Stimulated activated effector memory CD8-positive, alpha-beta T cell treated with anti-CD3 and anti-CD28 coated beads, Interleukin-12 subunit alpha, Interleukin-12 subunit beta, amount 100 ng/mL, for 72 hours (primary cell): ENCODE measurements around the gene ARID5B.

Experiments used
- ATAC-seq: fragments of 150-1000 bp; cut with Tn5 transposase; 2 replicates; pipeline ENCODE4 v1.10.0; 2021
- DNase-seq, 2 donors: peaks; one replicate each; pipeline ENCODE4 v3.0.0; 2021 to 2022; ENCODE audit warnings: low spot score in 2 of 2
- H3K27ac Mint-ChIP-seq: one replicate; pipeline ENCODE4 v1.8.0; 2022; ENCODE audit warnings: mild to moderate bottlenecking, mixed read lengths
- H3K36me3 Mint-ChIP-seq: one replicate; pipeline ENCODE4 v1.8.0; 2022; ENCODE audit warnings: mild to moderate bottlenecking, mixed read lengths
- H3K4me1 Mint-ChIP-seq: one replicate; pipeline ENCODE4 v1.8.0; 2022; ENCODE audit warnings: mixed read lengths
- H3K4me3 Mint-ChIP-seq: one replicate; pipeline ENCODE4 v1.8.0; 2022; ENCODE audit warnings: mild to moderate bottlenecking, mixed read lengths
- H3K9me3 Mint-ChIP-seq: one replicate; pipeline ENCODE4 v1.8.0; 2022; ENCODE audit warnings: mixed read lengths

The ARID5B gene

DNA sequence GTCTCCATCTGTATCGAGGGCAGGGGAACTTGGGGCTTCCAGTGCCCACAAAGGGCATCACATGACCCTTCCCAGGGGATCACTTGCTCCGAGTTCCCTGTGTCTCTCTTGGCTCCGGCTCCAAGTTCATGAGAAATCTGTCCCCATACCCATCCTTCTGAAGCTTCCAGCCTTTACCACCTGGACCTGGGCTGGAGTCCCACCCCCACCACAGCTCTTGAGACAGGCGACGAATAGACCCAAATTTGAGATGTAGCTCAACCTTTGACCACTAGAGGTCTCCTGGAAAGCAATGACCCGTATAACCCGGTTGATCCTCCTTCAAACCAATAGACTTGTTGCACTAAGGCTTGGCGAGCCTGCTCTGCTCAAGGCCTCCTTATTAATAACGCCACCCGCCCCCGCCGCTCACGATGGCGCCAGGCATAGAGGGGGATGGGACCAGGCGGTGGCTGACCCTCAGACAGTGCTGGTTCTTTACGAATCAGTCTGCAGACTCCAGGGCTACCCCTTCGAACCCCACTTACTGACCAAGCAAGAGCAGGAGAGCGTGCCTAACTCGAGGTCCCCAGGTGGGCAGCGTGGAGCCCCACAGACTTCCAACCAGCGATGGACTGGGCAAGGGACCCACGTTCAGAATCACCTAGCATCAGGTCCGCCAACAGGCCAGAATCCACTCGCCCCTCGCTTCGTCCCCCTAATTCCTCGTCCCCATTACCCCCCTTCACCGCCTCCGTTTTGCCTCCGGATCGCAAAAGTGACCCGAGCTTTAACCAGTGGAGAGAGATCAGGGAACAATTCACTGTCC, 4.4 kb upstream of the ARID5B start:
- peaks cover 26% of the 10 kb centered on the region for H3K36me3 Mint-ChIP-seq
- ATAC-seq, result peak; percentile 82
- peak overlapping the region; percentile 83 for H3K27ac Mint-ChIP-seq
- no peaks in the 10 kb centered on the region for H3K9me3 Mint-ChIP-seq
- H3K4me3 Mint-ChIP-seq, result peak overlapping the region; percentile 75
- DNase-seq, result peak; percentile 46 to 85
- peaks cover 32% of the 10 kb centered on the region for H3K4me1 Mint-ChIP-seq

DNA sequence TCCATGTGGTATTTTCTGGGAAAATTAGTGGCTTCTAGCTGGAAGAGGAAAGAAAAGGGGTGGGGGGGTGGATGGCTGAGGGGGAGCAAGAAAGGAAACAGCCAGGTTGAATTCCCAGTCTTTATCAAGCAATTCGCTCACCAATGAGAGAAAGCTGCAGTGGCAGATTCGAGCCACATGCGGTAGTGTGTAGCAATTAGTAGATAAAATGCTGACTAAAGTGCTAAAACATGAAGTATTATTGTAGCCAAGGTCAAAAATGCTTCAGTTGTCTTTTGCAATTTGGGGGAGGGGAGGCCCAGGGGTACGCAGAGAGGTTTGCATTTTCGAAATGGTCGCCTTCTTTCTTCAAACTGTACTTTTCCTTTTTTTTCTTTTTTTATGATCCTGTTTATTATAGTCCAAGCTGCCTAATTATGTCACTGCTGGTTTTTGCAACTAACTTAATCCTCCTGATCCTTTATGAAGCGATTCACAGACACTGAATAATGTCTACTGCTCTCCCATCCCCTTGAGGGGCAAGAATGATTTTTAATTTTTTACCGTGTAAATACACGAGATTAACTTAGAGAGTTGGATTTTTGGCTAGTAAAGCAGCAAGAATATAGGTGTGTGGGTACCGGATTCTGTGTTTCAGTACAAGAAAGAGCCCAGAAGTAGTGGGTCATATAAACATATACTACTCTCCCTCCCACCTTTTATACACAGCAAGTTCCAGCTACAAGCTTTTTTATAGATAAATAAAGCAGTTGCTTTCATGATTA, 3.6 kb upstream of the ARID5B start:
- ATAC-seq (no peak), DNase-seq (no peak)
- Mint-ChIP-seq H3K4me1 (peaks cover 32% of the 10 kb centered on the region), H3K4me3 (peak overlapping the region; percentile 75), H3K36me3 (peaks cover 34% of the 10 kb centered on the region), H3K27ac (no peak overlapping the region), H3K9me3 (no peaks in the 10 kb centered on the region)

DNA sequence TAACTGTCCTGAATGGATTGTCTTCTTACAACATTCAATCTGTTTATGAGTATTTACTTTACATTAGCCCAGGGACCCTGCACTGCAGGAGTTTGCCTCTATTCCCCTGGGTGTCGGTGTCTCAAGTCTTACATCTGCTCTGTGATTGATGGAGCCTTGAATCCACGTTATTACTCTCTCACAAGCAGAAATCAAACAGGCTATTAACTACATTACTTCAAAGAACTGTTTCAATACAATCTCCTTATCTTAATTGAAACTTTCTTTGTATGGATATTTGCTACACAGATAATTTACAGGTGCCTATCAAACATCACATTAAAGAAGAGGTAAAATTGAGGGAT, 3.1 kb upstream of the ARID5B start:
- Mint-ChIP-seq H3K9me3 (no peaks in the 10 kb centered on the region), H3K27ac (no peak overlapping the region), H3K4me1 (peaks cover 32% of the 10 kb centered on the region), H3K4me3 (peak overlapping the region; percentile 75), H3K36me3 (peaks cover 40% of the 10 kb centered on the region)
- DNase-seq (no peak), ATAC-seq (no peak)

DNA sequence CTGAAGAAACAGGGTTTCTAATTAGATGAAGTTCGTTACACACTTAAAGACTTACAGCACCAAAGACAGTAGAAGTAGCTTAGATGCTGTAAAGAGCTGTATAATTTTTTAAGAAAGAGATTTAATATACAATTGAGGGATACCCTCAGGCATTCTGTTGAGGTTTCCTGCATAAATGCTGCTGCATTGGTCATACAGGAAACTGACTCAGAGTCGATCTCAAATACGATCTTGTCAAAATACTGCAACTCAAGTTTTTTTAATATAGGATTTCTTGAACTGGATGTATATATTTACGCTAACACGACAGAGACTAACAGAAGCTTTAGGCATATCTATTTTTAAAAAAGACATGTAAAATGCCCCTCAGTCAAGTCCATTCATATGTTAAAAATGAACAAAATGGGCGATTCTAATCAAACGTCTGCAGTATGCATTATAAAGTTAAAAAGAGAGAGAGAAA, 2.4 kb upstream of the ARID5B start:
- H3K36me3 Mint-ChIP-seq, result peaks cover 41% of the 10 kb centered on the region
- peak overlapping the region; percentile 75 for H3K4me3 Mint-ChIP-seq
- DNase-seq, result no peak
- ATAC-seq, result no peak
- H3K4me1 Mint-ChIP-seq, result peaks cover 32% of the 10 kb centered on the region
- H3K27ac Mint-ChIP-seq, result peak overlapping the region; percentile 100
- H3K9me3 Mint-ChIP-seq, result no peaks in the 10 kb centered on the region

DNA sequence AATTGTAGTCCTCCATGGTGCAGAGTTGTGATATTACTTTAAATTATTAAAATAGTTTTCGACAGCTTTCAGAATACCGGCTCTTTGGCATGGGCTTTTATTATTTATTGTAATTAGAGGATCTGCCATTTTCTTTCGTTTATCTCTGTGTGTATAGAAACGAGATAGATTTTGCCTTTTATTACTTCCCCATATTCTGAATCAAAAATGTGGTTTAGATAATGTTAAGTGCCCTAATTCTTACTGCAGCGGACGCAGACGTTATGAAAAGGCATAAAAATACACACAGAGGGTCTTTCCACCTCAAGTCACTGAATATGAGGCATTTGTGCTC, 1.9 kb upstream of the ARID5B start:
- peak overlapping the region; percentile 75 for H3K4me3 Mint-ChIP-seq
- ATAC-seq (no peak), DNase-seq (no peak)
- peaks cover 47% of the 10 kb centered on the region for H3K36me3 Mint-ChIP-seq
- peak overlapping the region; percentile 100 for H3K27ac Mint-ChIP-seq
- H3K9me3 Mint-ChIP-seq, result no peaks in the 10 kb centered on the region
- H3K4me1 Mint-ChIP-seq, result peaks cover 37% of the 10 kb centered on the region

DNA sequence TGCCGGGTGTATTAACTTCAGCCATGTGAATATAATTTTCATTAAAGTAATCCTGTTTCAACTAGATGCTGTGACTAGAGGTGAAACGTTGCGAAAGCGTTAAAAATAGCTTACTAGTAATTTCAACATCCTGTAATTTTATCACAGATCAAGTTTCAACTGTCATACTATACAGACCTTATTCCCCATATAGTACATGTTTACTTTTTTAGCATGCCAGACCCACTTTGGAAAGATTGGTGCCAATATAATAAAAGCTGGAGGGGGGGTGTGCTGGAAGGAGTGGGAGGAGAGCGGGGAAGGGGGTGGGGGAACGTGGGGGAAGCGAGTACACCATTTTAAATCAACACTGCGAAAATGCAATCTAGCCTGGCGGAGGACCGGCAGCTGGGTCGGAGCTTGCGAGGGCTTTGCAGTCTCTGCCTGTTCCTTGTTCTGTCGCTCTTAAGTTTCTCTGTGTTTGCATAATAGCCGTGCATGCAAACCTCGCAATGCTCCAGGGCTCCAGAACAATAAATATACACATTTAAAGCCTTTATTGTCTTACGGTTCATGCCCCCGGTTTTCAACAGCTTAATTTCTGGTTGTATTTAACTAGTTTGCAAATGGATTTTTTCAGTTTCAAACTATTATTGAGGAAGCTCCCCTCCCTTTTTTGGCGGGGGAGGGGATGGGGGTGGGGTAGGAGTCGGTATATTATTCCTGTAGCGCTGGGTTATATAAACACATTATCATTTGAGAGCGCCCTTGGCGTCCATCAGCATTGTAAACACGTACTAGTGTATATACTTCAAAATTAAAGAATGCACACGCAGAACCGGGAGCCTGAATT, 1.3 kb upstream of the ARID5B start:
- H3K4me1 Mint-ChIP-seq, result peaks cover 40% of the 10 kb centered on the region
- ATAC-seq, result peak; percentile 14
- peak overlapping the region; percentile 100 for H3K27ac Mint-ChIP-seq
- no peaks in the 10 kb centered on the region for H3K9me3 Mint-ChIP-seq
- peak overlapping the region; percentile 75 for H3K4me3 Mint-ChIP-seq
- peak; percentile 20 to 69 for DNase-seq
- H3K36me3 Mint-ChIP-seq, result peaks cover 53% of the 10 kb centered on the region

DNA sequence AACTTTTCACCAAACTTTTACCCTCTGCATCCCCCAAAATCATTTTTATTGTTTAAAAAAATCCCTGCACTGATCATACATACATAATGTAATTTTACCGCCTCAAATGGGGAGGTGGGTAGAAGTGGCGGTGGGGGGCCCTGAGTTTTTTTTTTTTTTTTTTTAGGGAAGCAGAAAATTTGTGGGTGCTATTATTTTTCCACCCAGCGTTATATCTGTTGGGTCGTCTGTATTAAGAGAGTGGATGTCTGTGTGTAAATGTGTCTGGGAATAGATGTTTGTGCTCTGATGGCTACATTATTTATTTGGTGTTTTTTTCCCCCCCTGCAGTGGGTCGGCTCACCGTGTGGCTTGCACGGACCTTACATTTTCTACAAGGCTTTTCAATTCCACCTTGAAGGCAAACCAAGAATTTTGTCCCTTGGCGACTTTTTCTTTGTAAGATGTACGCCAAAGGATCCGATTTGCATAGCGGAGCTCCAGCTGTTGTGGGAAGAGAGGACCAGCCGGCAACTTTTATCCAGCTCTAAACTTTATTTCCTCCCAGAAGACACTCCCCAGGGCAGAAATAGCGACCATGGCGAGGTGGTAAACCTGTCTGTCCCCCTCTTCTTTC, 438 bp downstream of the ARID5B start:
- DNase-seq, result no peak

DNA sequence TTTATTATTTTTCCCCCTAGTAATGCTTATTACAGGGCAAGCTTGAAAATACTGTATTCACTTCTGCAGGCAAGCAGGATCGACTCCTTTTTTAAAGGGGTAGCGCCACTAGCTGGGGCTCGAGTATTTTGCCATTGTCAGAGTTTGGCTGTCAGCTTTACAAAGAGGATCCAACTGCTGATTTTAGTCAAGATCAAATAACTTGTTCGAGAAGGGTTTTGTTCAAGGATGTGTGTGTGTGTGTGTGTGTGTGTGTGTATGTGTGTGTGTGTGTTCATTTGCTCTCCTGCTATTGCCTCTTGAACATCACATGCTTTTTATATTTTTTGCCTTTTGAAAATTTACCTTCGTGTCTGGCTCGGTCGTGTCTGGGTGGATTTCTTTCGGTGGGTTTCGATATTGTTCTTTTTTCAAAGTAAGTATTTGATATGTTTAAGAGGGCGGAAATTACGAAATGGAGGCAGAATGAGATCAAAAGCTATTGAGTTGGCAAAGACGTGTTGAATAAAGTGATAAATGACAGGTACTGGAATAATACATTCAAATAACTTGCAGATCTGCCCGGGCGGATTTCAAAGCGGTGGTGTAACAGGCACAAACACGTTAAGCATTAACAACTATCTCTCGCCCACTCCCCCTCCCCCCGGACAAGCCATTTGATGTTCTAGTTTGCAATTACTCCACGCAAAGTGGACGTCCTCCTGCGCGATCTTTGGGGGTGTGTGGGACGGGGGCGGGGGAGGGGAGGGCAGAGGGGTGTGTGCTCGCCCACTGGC, 1.1 kb downstream of the ARID5B start:
- peak; percentile 32 for ATAC-seq
- Mint-ChIP-seq H3K27ac (peak overlapping the region; percentile 100), H3K9me3 (no peaks in the 10 kb centered on the region), H3K4me3 (peak overlapping the region; percentile 75), H3K4me1 (peaks cover 39% of the 10 kb centered on the region), H3K36me3 (peaks cover 64% of the 10 kb centered on the region)
- peak in 1 of 2 donors; percentile 74 for DNase-seq

More for the DNA sequence above, 438 bp downstream of the ARID5B start:
- Mint-ChIP-seq H3K4me1 (peaks cover 44% of the 10 kb centered on the region), H3K4me3 (peak overlapping the region; percentile 75), H3K36me3 (peaks cover 59% of the 10 kb centered on the region), H3K27ac (peak overlapping the region; percentile 100), H3K9me3 (no peaks in the 10 kb centered on the region)
- no peak for ATAC-seq

DNA sequence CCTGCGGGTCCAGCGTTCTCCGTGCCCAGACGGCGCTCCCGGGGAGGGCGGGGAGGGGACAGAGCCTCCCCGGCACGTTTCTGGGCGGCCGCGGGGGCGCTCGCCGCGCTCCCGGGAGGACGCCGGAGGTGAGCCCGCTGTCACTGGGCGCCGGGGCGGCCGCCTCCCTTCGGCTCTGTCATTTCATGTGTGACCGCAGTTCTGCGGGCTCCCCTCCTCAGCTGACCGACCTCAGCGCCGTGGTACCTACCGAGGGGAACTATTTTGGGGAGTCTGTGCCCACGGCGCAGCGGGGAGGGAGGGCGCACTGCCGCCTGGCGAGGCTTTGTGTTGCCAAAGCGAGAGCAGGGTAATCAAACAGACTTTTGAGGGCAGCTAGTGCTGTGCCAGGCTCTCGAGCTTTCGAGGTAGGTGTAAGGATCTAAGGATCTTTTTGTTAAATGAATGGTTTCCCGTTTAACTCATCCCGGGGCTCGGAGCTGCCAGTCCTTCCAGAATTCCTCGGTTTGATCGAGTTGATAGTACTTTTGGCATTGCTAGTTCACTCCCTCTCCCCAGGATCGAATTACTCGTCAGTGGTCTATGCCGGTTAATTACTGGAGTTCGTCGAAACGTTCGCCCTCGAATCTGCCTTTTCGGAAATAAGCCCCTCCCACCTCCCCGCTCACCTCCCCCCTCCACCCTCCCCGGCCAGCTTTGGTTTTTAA, 1.9 kb downstream of the ARID5B start:
- peak; percentile 80 for ATAC-seq
- peak; percentile 64 to 89 for DNase-seq
- Mint-ChIP-seq H3K36me3 (peaks cover 64% of the 10 kb centered on the region), H3K9me3 (no peaks in the 10 kb centered on the region), H3K4me3 (peak overlapping the region; percentile 75), H3K27ac (peak overlapping the region; percentile 100), H3K4me1 (peaks cover 32% of the 10 kb centered on the region)

DNA sequence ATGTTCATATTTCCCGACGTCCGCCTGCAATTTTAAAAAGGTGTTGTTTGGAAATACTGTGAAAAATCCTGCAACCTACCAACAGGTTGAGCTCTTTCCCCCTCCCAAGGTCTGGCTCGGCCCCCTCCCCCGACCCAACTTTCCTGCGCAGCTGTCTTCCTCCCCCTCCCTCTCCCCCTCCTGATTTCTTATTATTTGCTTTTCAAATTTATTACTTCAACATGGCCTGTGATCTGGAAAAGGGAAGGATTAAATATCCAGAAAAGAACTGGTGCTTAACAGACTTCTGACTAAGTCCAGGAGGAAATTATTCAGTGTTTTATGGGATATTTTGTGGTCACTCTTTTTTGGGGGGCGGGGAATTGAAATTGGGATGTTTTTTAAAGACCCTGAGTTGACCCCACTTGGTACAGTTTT, 2.4 kb downstream of the ARID5B start:
- peaks cover 64% of the 10 kb centered on the region for H3K36me3 Mint-ChIP-seq
- no peak for ATAC-seq
- DNase-seq, result no peak

DNA sequence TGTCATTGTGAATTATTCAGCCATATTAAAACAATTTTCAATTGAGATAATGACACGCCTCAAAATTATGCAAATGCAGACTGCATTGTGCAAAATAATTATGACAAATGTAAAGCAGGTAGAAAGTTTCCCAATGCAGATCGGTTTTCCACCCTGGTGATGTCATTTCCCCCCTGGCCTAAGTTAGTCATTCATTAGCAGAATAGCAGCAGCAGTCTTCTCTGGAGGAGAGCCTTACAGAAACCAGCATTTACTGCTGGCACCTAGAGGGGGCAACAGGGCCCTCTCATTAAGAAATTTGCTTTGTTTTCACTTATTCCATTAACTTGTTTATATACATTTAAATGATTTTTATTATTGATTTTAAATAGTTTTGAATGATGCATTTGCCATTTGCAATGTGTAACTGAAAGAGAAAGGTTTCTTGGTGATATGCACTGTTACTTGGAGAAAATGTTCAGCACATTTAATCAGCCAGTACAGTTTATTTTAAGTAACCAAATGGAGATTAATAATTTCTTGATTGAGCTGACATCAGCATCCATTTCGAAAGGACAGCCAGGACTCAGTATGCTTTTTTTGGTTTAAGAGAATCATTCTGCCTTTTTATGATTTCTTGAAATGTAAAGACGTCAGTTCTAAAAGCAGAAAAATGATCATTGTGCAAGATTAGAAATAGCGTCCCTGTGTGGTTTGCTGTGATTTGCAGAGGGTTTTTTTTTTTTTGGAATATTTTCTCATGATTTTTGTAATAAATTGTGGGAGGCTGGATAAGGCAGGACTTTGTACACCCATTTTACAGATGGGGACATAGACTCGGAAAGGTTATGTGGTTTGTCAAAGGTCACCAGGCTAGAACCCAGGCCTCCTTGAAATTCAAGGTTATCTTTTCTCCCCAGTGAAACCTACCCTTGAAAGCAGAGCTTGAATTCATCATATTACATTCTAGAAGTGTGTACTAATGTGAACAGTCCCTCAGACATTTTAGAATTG, 3.5 kb downstream of the ARID5B start:
- H3K36me3 Mint-ChIP-seq, result peaks cover 65% of the 10 kb centered on the region
- ATAC-seq, result peak; percentile 51

More for the DNA sequence above, 2.4 kb downstream of the ARID5B start:
- Mint-ChIP-seq H3K27ac (peak overlapping the region; percentile 100), H3K4me3 (peak overlapping the region; percentile 75), H3K4me1 (peaks cover 26% of the 10 kb centered on the region), H3K9me3 (no peaks in the 10 kb centered on the region)

DNA sequence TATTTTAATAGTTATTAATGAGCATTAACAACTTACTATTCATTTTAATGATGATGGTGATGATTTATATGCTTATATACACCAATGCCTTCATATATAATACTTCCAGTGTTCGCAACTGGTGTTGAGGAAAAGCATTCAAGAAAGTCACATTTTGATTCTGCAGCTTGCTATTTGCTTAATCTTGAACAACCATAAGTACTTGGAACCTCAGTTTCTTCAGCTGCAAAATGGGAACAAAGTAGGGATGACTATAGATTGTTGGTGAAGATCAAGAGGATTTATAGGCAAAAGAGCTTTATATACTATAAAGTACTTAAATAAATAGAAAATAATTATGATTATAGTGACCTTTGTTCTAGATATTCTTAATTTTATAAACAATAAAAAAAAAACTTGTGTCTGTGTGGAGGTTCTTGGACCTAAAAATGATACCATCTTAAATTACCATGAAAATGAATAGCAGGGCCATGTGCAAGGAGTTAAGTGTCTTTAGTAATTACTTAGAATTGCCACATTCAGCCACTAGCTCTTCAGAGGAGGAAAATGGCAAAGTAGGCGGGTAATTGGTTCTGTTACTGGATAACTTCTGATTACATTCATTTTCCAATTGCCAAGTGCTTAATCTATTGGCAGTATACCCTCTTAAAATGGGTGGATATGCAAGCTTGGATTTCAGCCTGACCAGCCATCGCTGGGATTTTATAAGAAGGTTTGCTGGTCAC, 4.5 kb downstream of the ARID5B start:
- H3K36me3 Mint-ChIP-seq, result peaks cover 69% of the 10 kb centered on the region
- peaks cover 22% of the 10 kb centered on the region for H3K4me1 Mint-ChIP-seq
- H3K27ac Mint-ChIP-seq, result peak overlapping the region; percentile 100
- peak overlapping the region; percentile 75 for H3K4me3 Mint-ChIP-seq
- DNase-seq (no peak), ATAC-seq (no peak)
- no peaks in the 10 kb centered on the region for H3K9me3 Mint-ChIP-seq

More for the DNA sequence above, 3.5 kb downstream of the ARID5B start:
- Mint-ChIP-seq H3K9me3 (no peaks in the 10 kb centered on the region), H3K4me3 (peak overlapping the region; percentile 75), H3K4me1 (peaks cover 22% of the 10 kb centered on the region), H3K27ac (peak overlapping the region; percentile 100)
- no peak for DNase-seq
